ENCODE measurements around the gene DNAH6.
A peak's percentile ranks its signal among the peaks of the same experiment; 100 is the strongest.

The DNAH6 gene

GRCh38 chr2:84629550-84629949 is 113.3 kb downstream of the DNAH6 start:
- no peak for DNase-seq (ENCODE audit: low spot score)

GRCh38 chr2:84631047-84631446 is 114.7 kb downstream of the DNAH6 start:
- DNase-seq (ENCODE audit: low spot score), result peak; percentile 52

GRCh38 chr2:84631985-84632384 is 115.7 kb downstream of the DNAH6 start:
- DNase-seq (ENCODE audit: low spot score), result no peak

GRCh38 chr2:84636080-84636971 is 120.0 kb downstream of the DNAH6 start:
- DNase-seq (ENCODE audit: low spot score), result no peak

- no peak for DNase-seq (ENCODE audit: low spot score)
Measured at GRCh38 chr2:84639751-84640150, 123.5 kb downstream of the DNAH6 start.

GRCh38 chr2:84640411-84640810 is 124.1 kb downstream of the DNAH6 start:
- DNase-seq (ENCODE audit: low spot score), result no peak

- DNase-seq (ENCODE audit: low spot score), result no peak
Measured at GRCh38 chr2:84641021-84641420, 124.7 kb downstream of the DNAH6 start.

- no peak for DNase-seq (ENCODE audit: low spot score)
Measured at GRCh38 chr2:84643991-84644390, 127.7 kb downstream of the DNAH6 start.

- DNase-seq (ENCODE audit: low spot score), result no peak
Measured at GRCh38 chr2:84646514-84646913, 130.2 kb downstream of the DNAH6 start.

- no peak for DNase-seq (ENCODE audit: low spot score)
Measured at GRCh38 chr2:84647267-84647666, 131.0 kb downstream of the DNAH6 start.

GRCh38 chr2:84649058-84649457 is 132.8 kb downstream of the DNAH6 start:
- no peak for DNase-seq (ENCODE audit: low spot score)

GRCh38 chr2:84649487-84650142 is 133.3 kb downstream of the DNAH6 start:
- DNase-seq (ENCODE audit: low spot score), result no peak

- DNase-seq (ENCODE audit: low spot score), result no peak
Measured at GRCh38 chr2:84652431-84652830, 136.1 kb downstream of the DNAH6 start.

GRCh38 chr2:84653302-84653701 is 137.0 kb downstream of the DNAH6 start:
- DNase-seq (ENCODE audit: low spot score), result no peak

- no peak for DNase-seq (ENCODE audit: low spot score)
Measured at GRCh38 chr2:84654414-84654813, 138.1 kb downstream of the DNAH6 start.

GRCh38 chr2:84669122-84669521 is 152.8 kb downstream of the DNAH6 start:
- no peak for DNase-seq (ENCODE audit: low spot score)

- no peak for DNase-seq (ENCODE audit: low spot score)
Measured at GRCh38 chr2:84674099-84674498, 157.8 kb downstream of the DNAH6 start.

- no peak for DNase-seq (ENCODE audit: low spot score)
Measured at GRCh38 chr2:84674586-84674985, 158.3 kb downstream of the DNAH6 start.

GRCh38 chr2:84676295-84676694 is 160.0 kb downstream of the DNAH6 start:
- DNase-seq (ENCODE audit: low spot score), result no peak

GRCh38 chr2:84678214-84678613 is 161.9 kb downstream of the DNAH6 start:
- DNase-seq (ENCODE audit: low spot score), result no peak

- no peak for DNase-seq (ENCODE audit: low spot score)
Measured at GRCh38 chr2:84686783-84687476, 170.6 kb downstream of the DNAH6 start.

- no peak for DNase-seq (ENCODE audit: low spot score)
Measured at GRCh38 chr2:84687498-84688149, 171.3 kb downstream of the DNAH6 start.
